GM12872 (cell line): Measurements from ENCODE around the gene ADK.

Experiments used
- TF ChIP-seq, protein P1 (sequence below): IDR thresholded peaks from 3 replicates; pipeline ENCODE4 v1.5.1; 2011; ENCODE audit warnings: low read depth, mild to moderate bottlenecking, low read length, moderate library complexity; ENCODE audit not compliant: insufficient read depth

The ADK gene

GRCh38 chr10:74643596-74643975, 492.6 kb downstream of the ADK start:
- TF ChIP-seq, protein P1, sequence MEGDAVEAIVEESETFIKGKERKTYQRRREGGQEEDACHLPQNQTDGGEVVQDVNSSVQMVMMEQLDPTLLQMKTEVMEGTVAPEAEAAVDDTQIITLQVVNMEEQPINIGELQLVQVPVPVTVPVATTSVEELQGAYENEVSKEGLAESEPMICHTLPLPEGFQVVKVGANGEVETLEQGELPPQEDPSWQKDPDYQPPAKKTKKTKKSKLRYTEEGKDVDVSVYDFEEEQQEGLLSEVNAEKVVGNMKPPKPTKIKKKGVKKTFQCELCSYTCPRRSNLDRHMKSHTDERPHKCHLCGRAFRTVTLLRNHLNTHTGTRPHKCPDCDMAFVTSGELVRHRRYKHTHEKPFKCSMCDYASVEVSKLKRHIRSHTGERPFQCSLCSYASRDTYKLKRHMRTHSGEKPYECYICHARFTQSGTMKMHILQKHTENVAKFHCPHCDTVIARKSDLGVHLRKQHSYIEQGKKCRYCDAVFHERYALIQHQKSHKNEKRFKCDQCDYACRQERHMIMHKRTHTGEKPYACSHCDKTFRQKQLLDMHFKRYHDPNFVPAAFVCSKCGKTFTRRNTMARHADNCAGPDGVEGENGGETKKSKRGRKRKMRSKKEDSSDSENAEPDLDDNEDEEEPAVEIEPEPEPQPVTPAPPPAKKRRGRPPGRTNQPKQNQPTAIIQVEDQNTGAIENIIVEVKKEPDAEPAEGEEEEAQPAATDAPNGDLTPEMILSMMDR: no peak

- TF ChIP-seq, protein P1: no peak
These were observed 493.7 kb downstream of the ADK start for GRCh38 chr10:74644738-74645137.

- TF ChIP-seq, protein P1: no peak
These were observed 494.7 kb downstream of the ADK start for GRCh38 chr10:74645692-74646091.

- TF ChIP-seq, protein P1: no peak
These were observed 499.6 kb downstream of the ADK start for GRCh38 chr10:74650613-74651012.

- TF ChIP-seq, protein P1: no peak
These were observed 500.5 kb downstream of the ADK start for GRCh38 chr10:74651565-74651964.

GRCh38 chr10:74652664-74653063, 501.6 kb downstream of the ADK start:
- TF ChIP-seq, protein P1: no peak

GRCh38 chr10:74658511-74658910, 507.5 kb downstream of the ADK start:
- TF ChIP-seq, protein P1: no peak

GRCh38 chr10:74662635-74663034, 511.6 kb downstream of the ADK start:
- TF ChIP-seq, protein P1: no peak
